Endothelial cell of umbilical vein (primary cell): Measurements from ENCODE around the gene DSCAML1. TPM values are rescaled to one million over a fixed set of nuclear protein-coding genes. Genes with fewer than 3 reads are reported as not detected.

Source experiments
- BruUV-seq: library from RNA; stranded (reverse); fragments of 400-500 nt; replicated peaks from 2 replicates; lab custom pipeline; 2021; lab: Mats Ljungman, UMichigan
- CTCF ChIA-PET: fragments of 300-600, 350-600 bp; sonication (Branson Sonifier 250); formaldehyde crosslinking; loops from one replicate; lab custom pipeline; 2021; ENCODE audit warnings: antibody characterized with exemption, inconsistent platforms; lab: Charles Lee
- POLR2A ChIA-PET: fragments of 300-600, 350-600 bp; sonication (Branson Sonifier 250); formaldehyde crosslinking; loops from one replicate; lab custom pipeline; 2021; ENCODE audit warnings: antibody characterized with exemption, inconsistent platforms; lab: Charles Lee
- DNase-seq: peaks from one replicate; pipeline ENCODE4 v3.0.0-alpha.2; 2011; ENCODE audit warnings: low read depth, low spot score
- FAIRE-seq: peaks from 2 replicates; lab custom pipeline; 2011; peaks lifted over from hg19 to GRCh38; lab: Jason Lieb, UNC
- H2AFZ ChIP-seq: 2 replicates; pipeline ENCODE4 v1.6.0; 2012; ENCODE audit warnings: low read depth, low read length, control low read depth, inconsistent platforms
- H3K27ac ChIP-seq: 2 replicates; pipeline ENCODE4 v1.5.1; 2011; ENCODE audit warnings: low read depth, mild to moderate bottlenecking, control low read depth, low read length, moderate library complexity; ENCODE audit not compliant: insufficient read depth
- H3K27me3 ChIP-seq, 2 experiments: 2 replicates each; pipeline versions ENCODE4 v1.6.0 to v1.6.1; 2011; ENCODE audit warnings: low read length in 2 of 2, mixed read lengths in 1 of 2; ENCODE audit not compliant: control insufficient read depth in 2 of 2, insufficient read depth in 2 of 2
- H3K36me3 ChIP-seq, 2 experiments: 2 replicates in 1 of 2; 3 replicates in 1 of 2; pipeline ENCODE4 v1.5.1; 2011; ENCODE audit warnings: low read length in 2 of 2, mild to moderate bottlenecking in 1 of 2, moderate library complexity in 1 of 2; ENCODE audit not compliant: control insufficient read depth in 2 of 2, insufficient read depth in 2 of 2; ENCODE audit errors: extremely low read depth in 1 of 2
- H3K4me1 ChIP-seq: 3 replicates; pipeline ENCODE4 v1.5.1; 2011; ENCODE audit warnings: mild to moderate bottlenecking, low read length; ENCODE audit not compliant: control insufficient read depth, insufficient read depth; ENCODE audit errors: extremely low read depth
- H3K4me2 ChIP-seq: 2 replicates; pipeline ENCODE4 v1.6.1; 2011; ENCODE audit warnings: low read length, control low read depth, mixed read lengths; ENCODE audit not compliant: insufficient read depth
- H3K4me3 ChIP-seq, 3 experiments: fragments of 200-600 bp in 1 of 3; sonication (generic), shearing (Covaris generic) in 1 of 3; replicated peaks in 1 of 3; 2 replicates each; pipeline ENCODE4 v1.5.1; 2011 to 2016; ENCODE audit warnings: control low read depth in 3 of 3, low read length in 3 of 3, mild to moderate bottlenecking in 2 of 3, inconsistent platforms in 1 of 3, low read depth in 1 of 3, moderate library complexity in 1 of 3; ENCODE audit not compliant: insufficient read depth in 1 of 3
- H3K79me2 ChIP-seq: 2 replicates; pipeline ENCODE4 v1.6.0; 2012; ENCODE audit warnings: low read length, inconsistent platforms; ENCODE audit not compliant: control insufficient read depth, insufficient read depth
- H3K9ac ChIP-seq: replicated peaks from 2 replicates; pipeline ENCODE3; 2011; ENCODE audit warnings: low read length, control low read depth; ENCODE audit not compliant: insufficient read depth; ENCODE audit errors: extremely low read depth
- H3K9me1 ChIP-seq: replicated peaks from 3 replicates; pipeline ENCODE4 v1.6.0; 2011; ENCODE audit warnings: mild to moderate bottlenecking, low read length; ENCODE audit not compliant: control insufficient read depth, insufficient read depth; ENCODE audit errors: extremely low read depth
- H3K9me3 ChIP-seq: replicated peaks from 2 replicates; pipeline ENCODE4 v1.5.1; 2012; ENCODE audit warnings: low read length, inconsistent platforms; ENCODE audit not compliant: control insufficient read depth, insufficient read depth
- H4K20me1 ChIP-seq: replicated peaks from 2 replicates; pipeline ENCODE3; 2011; ENCODE audit warnings: mild to moderate bottlenecking, low read length; ENCODE audit not compliant: control insufficient read depth, insufficient read depth; ENCODE audit errors: extremely low read depth
- EZH2 ChIP-seq: IDR thresholded peaks from 2 replicates; pipeline ENCODE4 v1.6.1; 2012; ENCODE audit warnings: borderline replicate concordance, low read depth, mild to moderate bottlenecking, moderate library complexity, low read length, inconsistent platforms; ENCODE audit not compliant: severe bottlenecking
- FOS ChIP-seq: IDR thresholded peaks from 2 replicates; pipeline ENCODE4 v1.6.1; 2011; ENCODE audit warnings: mild to moderate bottlenecking, low read length, moderate library complexity, borderline replicate concordance; ENCODE audit not compliant: insufficient read depth
- GATA2 ChIP-seq: IDR thresholded peaks from 2 replicates; pipeline ENCODE4 v1.7.0; 2011; ENCODE audit warnings: low read depth, mild to moderate bottlenecking, moderate library complexity, mixed read lengths, low read length; ENCODE audit not compliant: insufficient read length, insufficient read depth
- JUN ChIP-seq: IDR thresholded peaks from 2 replicates; pipeline ENCODE4 v1.6.1; 2011; ENCODE audit warnings: borderline replicate concordance, low read depth; ENCODE audit not compliant: insufficient read length, insufficient read depth
- MYC ChIP-seq: IDR thresholded peaks from one replicate; pipeline ENCODE4 v1.6.1; 2011; ENCODE audit warnings: mild to moderate bottlenecking, low read depth, low read length
- POLR2A ChIP-seq: IDR thresholded peaks from 2 replicates; pipeline ENCODE4 v1.6.1; 2012; ENCODE audit warnings: low read depth, mild to moderate bottlenecking, control low read depth, low read length
- POLR2AphosphoS5 ChIP-seq: IDR thresholded peaks from 2 replicates; pipeline ENCODE4 v1.6.1; 2012; ENCODE audit warnings: low read depth, mild to moderate bottlenecking, control low read depth, low read length, moderate library complexity; ENCODE audit not compliant: insufficient read depth
- dilution Hi-C: fragments of 300-500 bp; cut with MboI; formaldehyde crosslinking; loops from one replicate; pipeline ENCODE4 v1.15.0; 2019; ENCODE audit warnings: low sequenced_read_pairs; ENCODE audit not compliant: extremely low pct_ligation_motif_present
- intact Hi-C: fragments of 100-400 bp; cut with micrococcal nuclease; formaldehyde crosslinking; loops from one replicate; pipeline ENCODE4 v1.10.0; 2022
- polyA plus RNA-seq, 4 experiments: library from polyadenylated mRNA; depleted of rRNA in 3 of 4; stranded (reverse) in 3 of 4; unstranded in 1 of 4; fragments of >200 nt; gene quantifications; 2 replicates each; pipeline versions ENCODE4 v1.2.1 to v1.2.3, GENCODE V29; 2011 to 2012; ENCODE audit warnings: missing spikeins in 1 of 4
- total RNA-seq: library from RNA; stranded (reverse); gene quantifications from 2 replicates; pipeline ENCODE4 v1.2.3, GENCODE V29; 2021
- TF ChIP-seq, protein P1 (sequence below), 2 donors: IDR thresholded peaks; 1 replicate in 1 of 2; 2 replicates in 1 of 2; pipeline ENCODE4 v1.5.1; 2011; ENCODE audit warnings: low read length in 2 of 2, mild to moderate bottlenecking in 2 of 2, moderate library complexity in 2 of 2, control low read depth in 1 of 2, inconsistent platforms in 1 of 2, low read depth in 1 of 2; ENCODE audit not compliant: insufficient read depth in 1 of 2; ENCODE audit errors: extremely low read depth in 1 of 2

The DSCAML1 gene
- total and polyA plus RNA-seq, 2 donors (not counting 3 experiments of a cell fraction or from before 2014, with no cell fraction given), result not detected

DNA sequence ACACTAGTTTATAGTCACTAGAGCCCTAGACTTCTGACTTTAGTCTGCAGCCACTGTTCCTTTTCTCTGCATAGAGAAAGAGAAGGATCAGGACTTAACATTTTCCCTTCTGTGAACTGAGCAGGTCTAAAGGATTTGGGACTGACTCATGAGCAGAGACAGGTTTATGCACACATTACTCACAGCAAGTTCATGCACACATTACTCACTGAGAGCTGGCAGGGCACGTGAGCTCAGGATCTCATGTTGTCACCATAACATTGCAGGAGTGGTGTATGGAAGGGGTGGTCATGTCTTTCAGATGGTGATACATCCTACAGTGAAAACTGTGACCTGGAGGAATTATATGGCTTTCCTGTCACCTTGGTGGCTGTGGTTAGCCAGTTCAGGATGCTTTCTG, 413.0 kb downstream of the DSCAML1 start:
- Histone ChIP-seq H3K9ac (no peak overlapping the region), H4K20me1 (no peaks in the 10 kb centered on the region), H3K9me1 (no peaks in the 10 kb centered on the region), H3K79me2 (no peaks in the 10 kb centered on the region), H3K27ac (no peak overlapping the region), H2AFZ (no peak overlapping the region), H3K9me3 (no peaks in the 10 kb centered on the region), H3K4me2 (no peak overlapping the region), H3K4me1 (peaks cover 13% of the 10 kb centered on the region), H3K27me3 (no peaks in the 10 kb centered on the region), H3K36me3 (peaks cover 2 to 36% of the 10 kb centered on the region in 2 experiments), H3K4me3 (no peak overlapping the region)
- DNase-seq (peak; percentile 36), FAIRE-seq (peak; percentile 80)
- intact Hi-C loops, result no loop called here
- ChIA-PET POLR2A (interaction anchor here (0.9 kb wide), 1 partner anchor 9 kb away, joined by 3 read pairs; no protein-coding TSS in a partner anchor), CTCF (interaction anchor here (1.0 to 1.4 kb wide), 2 partner anchors 11 to 42 kb away, joined by 3 read pairs; no protein-coding TSS in a partner anchor)
- TF ChIP-seq, protein P1, sequence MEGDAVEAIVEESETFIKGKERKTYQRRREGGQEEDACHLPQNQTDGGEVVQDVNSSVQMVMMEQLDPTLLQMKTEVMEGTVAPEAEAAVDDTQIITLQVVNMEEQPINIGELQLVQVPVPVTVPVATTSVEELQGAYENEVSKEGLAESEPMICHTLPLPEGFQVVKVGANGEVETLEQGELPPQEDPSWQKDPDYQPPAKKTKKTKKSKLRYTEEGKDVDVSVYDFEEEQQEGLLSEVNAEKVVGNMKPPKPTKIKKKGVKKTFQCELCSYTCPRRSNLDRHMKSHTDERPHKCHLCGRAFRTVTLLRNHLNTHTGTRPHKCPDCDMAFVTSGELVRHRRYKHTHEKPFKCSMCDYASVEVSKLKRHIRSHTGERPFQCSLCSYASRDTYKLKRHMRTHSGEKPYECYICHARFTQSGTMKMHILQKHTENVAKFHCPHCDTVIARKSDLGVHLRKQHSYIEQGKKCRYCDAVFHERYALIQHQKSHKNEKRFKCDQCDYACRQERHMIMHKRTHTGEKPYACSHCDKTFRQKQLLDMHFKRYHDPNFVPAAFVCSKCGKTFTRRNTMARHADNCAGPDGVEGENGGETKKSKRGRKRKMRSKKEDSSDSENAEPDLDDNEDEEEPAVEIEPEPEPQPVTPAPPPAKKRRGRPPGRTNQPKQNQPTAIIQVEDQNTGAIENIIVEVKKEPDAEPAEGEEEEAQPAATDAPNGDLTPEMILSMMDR (IDR thresholded peaks at IDR 0.05; ENCODE audit: extremely low read depth in 1 of 2, insufficient read depth in 1 of 2, low read depth in 1 of 2, low read length in 2 of 2), result no peak
- TF ChIP-seq FOS, result peak; percentile 74
- peak; percentile 17 for TF ChIP-seq JUN
- TF ChIP-seq GATA2, result no peak
- no peak for TF ChIP-seq MYC
- dilution Hi-C loops, result no loop called here
- BruUV-seq, result no TSS peak

DNA sequence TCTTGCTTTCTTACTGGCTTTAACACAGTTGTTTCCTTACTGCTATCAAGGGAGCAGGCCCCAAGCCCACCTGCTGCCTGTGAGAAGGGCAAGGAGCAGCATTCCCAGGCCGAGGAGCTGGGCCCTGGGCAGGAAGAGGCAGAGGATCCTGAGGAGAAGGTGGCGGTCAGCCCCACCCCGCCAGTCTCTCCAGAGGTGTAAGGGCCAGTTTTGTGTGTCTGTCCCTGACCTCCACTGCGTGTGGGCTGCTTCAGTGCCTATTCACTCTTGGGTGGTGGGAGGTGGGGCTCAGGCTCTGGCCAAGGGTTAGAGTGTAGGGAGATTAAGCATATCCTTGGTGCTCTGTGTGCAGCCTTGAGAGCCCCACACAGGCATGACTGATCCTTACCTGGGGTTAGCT, 414.3 kb downstream of the DSCAML1 start:
- no peak overlapping the region for H3K27ac ChIP-seq
- ChIA-PET CTCF (interaction anchor here (1.0 to 1.4 kb wide), 2 partner anchors 12 to 43 kb away, joined by 3 read pairs; no protein-coding TSS in a partner anchor), POLR2A (no interaction called here)
- TF ChIP-seq FOS (no peak), GATA2 (no peak), MYC (no peak), JUN (no peak), POLR2A (no peak), POLR2AphosphoS5 (no peak), EZH2 (no peak)
- DNase-seq, result no peak
- H2AFZ ChIP-seq, result no peak overlapping the region
- intact Hi-C loops (no loop called here), dilution Hi-C loops (no loop called here)
- no peak for FAIRE-seq
- no peak overlapping the region for H3K4me2 ChIP-seq
- no peaks in the 10 kb centered on the region for H3K9me1 ChIP-seq
- no peaks in the 10 kb centered on the region for H3K27me3 ChIP-seq
- H3K36me3 ChIP-seq, result peaks cover 2 to 33% of the 10 kb centered on the region in 2 experiments
- no peaks in the 10 kb centered on the region for H3K9me3 ChIP-seq
- H3K4me1 ChIP-seq, result peaks cover 19% of the 10 kb centered on the region
- no peaks in the 10 kb centered on the region for H4K20me1 ChIP-seq
- no peaks in the 10 kb centered on the region for H3K79me2 ChIP-seq
- no peak overlapping the region for H3K9ac ChIP-seq
- BruUV-seq, result no TSS peak
- no peak overlapping the region for H3K4me3 ChIP-seq
